ENCODE results near the gene OBSCN. TPM values are rescaled to one million over a fixed set of nuclear protein-coding genes. Genes with fewer than 3 reads are reported as not detected.

OBSCN gene
- total and polyA plus RNA-seq, 12 donors, result 0.90 to 18.0 (median 5.9) TPM

- Histone ChIP-seq H3K27ac (no peak overlapping the region), H3K9me3 (replicated peaks in 1 of 3) (no peaks in the 10 kb centered on the region), H3K36me3 (replicated peaks in 1 of 2) (no peaks in the 10 kb centered on the region), H3K4me3 (no peak overlapping the region), H3K4me1 (replicated peaks in 1 of 2) (no peaks in the 10 kb centered on the region), H3K27me3 (no peaks in the 10 kb centered on the region)
- intact Hi-C loops (cut with DNase I), result no loop called here
- DNase-seq, result peak in 5 of 7 donors; percentile 4 to 14 (median 5)
- WGBS, 4 donors, result 90 to 95% (median 91%) methylated on average over 11 to 17 of the region's 17 CpGs
- TF ChIP-seq, protein P1, sequence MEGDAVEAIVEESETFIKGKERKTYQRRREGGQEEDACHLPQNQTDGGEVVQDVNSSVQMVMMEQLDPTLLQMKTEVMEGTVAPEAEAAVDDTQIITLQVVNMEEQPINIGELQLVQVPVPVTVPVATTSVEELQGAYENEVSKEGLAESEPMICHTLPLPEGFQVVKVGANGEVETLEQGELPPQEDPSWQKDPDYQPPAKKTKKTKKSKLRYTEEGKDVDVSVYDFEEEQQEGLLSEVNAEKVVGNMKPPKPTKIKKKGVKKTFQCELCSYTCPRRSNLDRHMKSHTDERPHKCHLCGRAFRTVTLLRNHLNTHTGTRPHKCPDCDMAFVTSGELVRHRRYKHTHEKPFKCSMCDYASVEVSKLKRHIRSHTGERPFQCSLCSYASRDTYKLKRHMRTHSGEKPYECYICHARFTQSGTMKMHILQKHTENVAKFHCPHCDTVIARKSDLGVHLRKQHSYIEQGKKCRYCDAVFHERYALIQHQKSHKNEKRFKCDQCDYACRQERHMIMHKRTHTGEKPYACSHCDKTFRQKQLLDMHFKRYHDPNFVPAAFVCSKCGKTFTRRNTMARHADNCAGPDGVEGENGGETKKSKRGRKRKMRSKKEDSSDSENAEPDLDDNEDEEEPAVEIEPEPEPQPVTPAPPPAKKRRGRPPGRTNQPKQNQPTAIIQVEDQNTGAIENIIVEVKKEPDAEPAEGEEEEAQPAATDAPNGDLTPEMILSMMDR (IDR thresholded peaks at IDR 0.05), result no peak
- no peak for TF ChIP-seq POLR2A (IDR thresholded peaks at IDR 0.05)
Observed at GRCh38 chr1:228345201-228345930, 137.5 kb downstream of the OBSCN start.

GRCh38 chr1:228346731-228347130 lies 138.9 kb downstream of the OBSCN start:
- H3K4me1 ChIP-seq (replicated peaks in 1 of 2), result no peaks in the 10 kb centered on the region
- H3K27ac ChIP-seq, result no peak overlapping the region
- intact Hi-C loops (cut with DNase I), result no loop called here
- WGBS, 4 donors, result 78 to 87% (median 84%) methylated on average over 6 to 9 of the region's 9 CpGs
- no peaks in the 10 kb centered on the region for H3K27me3 ChIP-seq
- H3K36me3 ChIP-seq (replicated peaks in 1 of 2), result no peaks in the 10 kb centered on the region
- TF ChIP-seq, protein P1 (IDR thresholded peaks at IDR 0.05), result no peak
- TF ChIP-seq POLR2A (IDR thresholded peaks at IDR 0.05), result no peak
- H3K4me3 ChIP-seq, result no peak overlapping the region
- no peaks in the 10 kb centered on the region for H3K9me3 ChIP-seq (replicated peaks in 1 of 3)
- DNase-seq, result peak in 3 of 7 donors; percentile 3 to 14 (median 3)

DNA sequence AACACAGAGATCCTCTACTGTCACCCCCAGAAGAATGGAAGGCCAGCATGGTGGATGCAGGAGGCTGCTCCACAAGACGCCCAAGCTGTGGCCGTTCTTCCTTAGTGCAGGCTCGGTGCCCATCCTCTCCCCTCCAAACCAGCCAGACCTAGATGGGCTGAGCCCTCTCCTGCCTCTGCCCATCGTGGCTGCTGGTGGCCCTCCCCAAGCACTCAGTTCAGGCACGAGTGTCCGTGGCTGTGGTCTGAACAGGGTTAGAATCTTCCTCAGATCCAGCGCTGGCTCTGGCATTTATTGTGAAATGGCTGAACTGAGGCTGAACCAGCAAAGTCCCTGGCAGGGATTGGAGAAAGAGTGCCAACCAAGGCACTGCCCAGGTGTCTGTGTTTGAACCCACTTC lies 139.3 kb downstream of the OBSCN start:
- Histone ChIP-seq H3K27me3 (no peaks in the 10 kb centered on the region), H3K4me3 (no peak overlapping the region), H3K4me1 (replicated peaks in 1 of 2) (no peaks in the 10 kb centered on the region), H3K36me3 (replicated peaks in 1 of 2) (no peaks in the 10 kb centered on the region), H3K27ac (no peak overlapping the region), H3K9me3 (replicated peaks in 1 of 3) (no peaks in the 10 kb centered on the region)
- intact Hi-C loops (cut with DNase I), result no loop called here
- 78 to 85% (median 79%) methylated on average over 1 to 7 of the region's 7 CpGs for WGBS, 4 donors
- DNase-seq, result peak in 4 of 7 donors; percentile 3 to 25 (median 4)
- no peak for TF ChIP-seq POLR2A (IDR thresholded peaks at IDR 0.05)
- TF ChIP-seq, protein P1 (IDR thresholded peaks at IDR 0.05), result no peak

DNA sequence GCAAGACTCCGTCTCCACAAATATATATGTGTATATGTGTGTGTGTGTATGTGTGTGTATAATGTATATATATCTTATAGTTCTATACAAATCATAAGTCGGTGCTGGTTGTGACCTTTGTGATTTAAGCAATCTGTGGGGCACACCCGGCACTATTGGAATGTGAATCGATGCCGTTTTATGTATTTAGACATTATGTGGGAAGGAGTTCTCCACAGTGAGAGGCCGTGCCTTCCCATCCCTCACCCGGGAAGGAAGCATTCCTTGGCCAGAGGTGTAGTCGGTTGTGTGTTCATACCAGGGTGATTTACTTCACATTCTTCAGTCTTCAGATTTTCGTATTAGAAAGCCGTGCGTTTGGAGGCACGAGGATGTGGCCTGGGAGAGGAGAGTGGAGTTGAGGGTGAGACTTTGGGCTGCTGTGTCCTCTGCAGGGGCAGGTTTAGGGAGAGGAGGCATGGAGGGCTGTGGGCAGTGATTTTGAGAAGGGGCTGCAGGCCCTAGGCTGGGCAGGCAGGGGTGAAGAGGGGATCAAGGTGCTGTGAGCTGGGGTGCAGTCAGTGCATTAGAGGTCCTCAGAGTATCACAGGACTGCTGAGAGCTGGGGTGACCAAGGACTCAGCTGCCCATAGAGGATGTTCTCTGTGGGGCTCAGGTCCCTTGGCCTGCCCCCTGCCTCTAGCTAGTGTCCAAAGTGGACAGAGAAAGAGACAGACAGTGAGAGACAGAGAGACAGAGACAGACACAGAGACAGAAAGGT lies 141.0 kb downstream of the OBSCN start:
- no peaks in the 10 kb centered on the region for H3K36me3 ChIP-seq (replicated peaks in 1 of 2)
- H3K27me3 ChIP-seq, result no peaks in the 10 kb centered on the region
- WGBS, 4 donors, result 68 to 74% (median 71%) methylated on average over 12 of the region's 12 CpGs
- H3K4me3 ChIP-seq, result no peak overlapping the region
- H3K9me3 ChIP-seq (replicated peaks in 1 of 3), result no peaks in the 10 kb centered on the region
- no peak overlapping the region for H3K27ac ChIP-seq
- H3K4me1 ChIP-seq (replicated peaks in 1 of 2), result no peaks in the 10 kb centered on the region
- DNase-seq, result peak in 4 of 7 donors; percentile 0 to 20 (median 3)
- TF ChIP-seq POLR2A (IDR thresholded peaks at IDR 0.05), result no peak
- TF ChIP-seq, protein P1 (IDR thresholded peaks at IDR 0.05), result no peak
- intact Hi-C loops (cut with DNase I), result no loop called here

All from adrenal gland (tissue), 12 donors.